ENCODE measurements around the gene TMEM126B.
"Not testable (repeated sequence)": the region's sequence is repeated elsewhere in the genome, so short reads cannot be mapped to it uniquely, and the experiment has no call there.

DNA sequence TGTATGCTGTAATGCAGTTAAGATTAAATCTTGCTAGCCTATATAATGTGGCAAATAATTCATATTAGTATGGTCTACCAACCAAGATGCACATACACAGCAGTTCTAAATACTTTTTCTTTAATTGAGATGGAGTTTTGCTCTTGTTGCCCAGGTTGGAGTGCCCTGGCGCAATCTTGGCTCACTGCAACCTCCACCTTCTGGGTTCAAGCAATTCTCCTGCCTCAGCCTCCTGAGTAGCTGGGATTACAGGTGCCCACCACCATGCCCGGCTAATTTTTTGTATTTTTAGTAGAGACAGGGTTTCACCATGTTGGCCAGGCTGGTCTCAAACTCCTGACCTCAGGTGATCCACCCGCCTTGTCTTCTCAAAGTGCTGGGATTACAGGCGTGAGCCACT is 25.9 kb downstream of the TMEM126B start:
- TF ChIP-seq, protein P1, sequence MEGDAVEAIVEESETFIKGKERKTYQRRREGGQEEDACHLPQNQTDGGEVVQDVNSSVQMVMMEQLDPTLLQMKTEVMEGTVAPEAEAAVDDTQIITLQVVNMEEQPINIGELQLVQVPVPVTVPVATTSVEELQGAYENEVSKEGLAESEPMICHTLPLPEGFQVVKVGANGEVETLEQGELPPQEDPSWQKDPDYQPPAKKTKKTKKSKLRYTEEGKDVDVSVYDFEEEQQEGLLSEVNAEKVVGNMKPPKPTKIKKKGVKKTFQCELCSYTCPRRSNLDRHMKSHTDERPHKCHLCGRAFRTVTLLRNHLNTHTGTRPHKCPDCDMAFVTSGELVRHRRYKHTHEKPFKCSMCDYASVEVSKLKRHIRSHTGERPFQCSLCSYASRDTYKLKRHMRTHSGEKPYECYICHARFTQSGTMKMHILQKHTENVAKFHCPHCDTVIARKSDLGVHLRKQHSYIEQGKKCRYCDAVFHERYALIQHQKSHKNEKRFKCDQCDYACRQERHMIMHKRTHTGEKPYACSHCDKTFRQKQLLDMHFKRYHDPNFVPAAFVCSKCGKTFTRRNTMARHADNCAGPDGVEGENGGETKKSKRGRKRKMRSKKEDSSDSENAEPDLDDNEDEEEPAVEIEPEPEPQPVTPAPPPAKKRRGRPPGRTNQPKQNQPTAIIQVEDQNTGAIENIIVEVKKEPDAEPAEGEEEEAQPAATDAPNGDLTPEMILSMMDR (IDR thresholded peaks at IDR 0.05; ENCODE audit: insufficient read depth, low read length, poor library complexity, severe bottlenecking), result not testable (repeated sequence)
- TF ChIP-seq EZH2phosphoT487 (conservative IDR thresholded peaks at IDR 0.05; ENCODE audit: low read length), result not testable (repeated sequence)

Measured in SU-DHL-6 (cell line).